Keratinocyte (primary cell): ENCODE results near the gene STAT3. TPM values are rescaled to one million over a fixed set of nuclear protein-coding genes. Genes with fewer than 3 reads are reported as not detected.

ENCODE experiments used
- DNase-seq: peaks from one replicate; pipeline ENCODE4 v3.0.0-alpha.2; 2011; ENCODE audit warnings: low read depth, missing footprints, low spot score
- FAIRE-seq: peaks from 2 replicates; lab custom pipeline; 2011; peaks lifted over from hg19 to GRCh38; lab: Jason Lieb, UNC
- H2AFZ ChIP-seq: 2 replicates; pipeline ENCODE4 v1.6.0; 2012; ENCODE audit warnings: low read length, control low read depth, inconsistent platforms; ENCODE audit not compliant: control insufficient read depth
- H3K27ac ChIP-seq: 2 replicates; pipeline ENCODE4 v1.5.1; 2011; ENCODE audit warnings: low read length; ENCODE audit not compliant: control insufficient read depth, insufficient read depth
- H3K27me3 ChIP-seq: 3 replicates; pipeline ENCODE4 v1.6.0; 2011; ENCODE audit warnings: low read length; ENCODE audit not compliant: control insufficient read depth, insufficient read depth; ENCODE audit errors: extremely low read depth
- H3K36me3 ChIP-seq, 2 experiments: 2 replicates in 1 of 2; 3 replicates in 1 of 2; pipeline ENCODE4 v1.5.1; 2011; ENCODE audit warnings: low read length in 2 of 2, mild to moderate bottlenecking in 1 of 2; ENCODE audit not compliant: control insufficient read depth in 2 of 2, insufficient read depth in 2 of 2; ENCODE audit errors: extremely low read depth in 1 of 2
- H3K4me1 ChIP-seq: 3 replicates; pipeline ENCODE4 v1.5.1; 2011; ENCODE audit warnings: low read length; ENCODE audit not compliant: control insufficient read depth, insufficient read depth; ENCODE audit errors: extremely low read depth
- H3K4me2 ChIP-seq: 3 replicates; pipeline ENCODE4 v1.6.0; 2011; ENCODE audit warnings: low read depth, low read length; ENCODE audit not compliant: control insufficient read depth, insufficient read depth; ENCODE audit errors: extremely low read depth
- H3K4me3 ChIP-seq, 3 experiments: fragments of 200-600 bp in 1 of 3; sonication (generic) in 1 of 3; 2 replicates in 2 of 3; 3 replicates in 1 of 3; pipeline ENCODE4 v1.5.1; 2011 to 2016; ENCODE audit warnings: low read length in 3 of 3, mild to moderate bottlenecking in 3 of 3, control low read depth in 2 of 3, inconsistent platforms in 1 of 3, low read depth in 1 of 3, mixed read lengths in 1 of 3, mixed run types in 1 of 3, moderate library complexity in 1 of 3; ENCODE audit not compliant: control insufficient read depth in 2 of 3, insufficient read depth in 2 of 3; ENCODE audit errors: extremely low read depth in 1 of 3
- H3K79me2 ChIP-seq: 2 replicates; pipeline ENCODE4 v1.6.0; 2012; ENCODE audit warnings: low read length; ENCODE audit not compliant: control insufficient read depth, insufficient read depth
- H3K9ac ChIP-seq: 3 replicates; pipeline ENCODE4 v1.6.0; 2011; ENCODE audit warnings: low read length; ENCODE audit not compliant: control insufficient read depth, insufficient read depth; ENCODE audit errors: extremely low read depth
- H3K9me1 ChIP-seq: 3 replicates; pipeline ENCODE4 v1.6.0; 2011; ENCODE audit warnings: low read length; ENCODE audit not compliant: control insufficient read depth, insufficient read depth; ENCODE audit errors: extremely low read depth
- H3K9me3 ChIP-seq: 2 replicates; pipeline ENCODE4 v1.5.1; 2012; ENCODE audit warnings: low read depth, low read length; ENCODE audit not compliant: control insufficient read depth
- H4K20me1 ChIP-seq: 3 replicates; pipeline ENCODE4 v1.6.0; 2011; ENCODE audit warnings: low read length; ENCODE audit not compliant: control insufficient read depth, insufficient read depth; ENCODE audit errors: extremely low read depth
- EZH2 ChIP-seq: IDR thresholded peaks from one replicate; pipeline ENCODE4 v1.6.1; 2012; ENCODE audit warnings: inconsistent platforms, mild to moderate bottlenecking, low read length, moderate library complexity
- dilution Hi-C: fragments of 300-500 bp; cut with MboI; formaldehyde crosslinking; loops from one replicate; pipeline ENCODE4 v1.7.0; 2020; ENCODE audit warnings: low sequenced_read_pairs; ENCODE audit not compliant: extremely low pct_ligation_motif_present
- polyA plus RNA-seq, 5 experiments: library from polyadenylated mRNA; depleted of rRNA in 3 of 5; stranded (reverse) in 3 of 5; stranded (forward) in 1 of 5; unstranded in 1 of 5; fragments of >200 nt; gene quantifications; 1 replicate in 1 of 5; 2 replicates in 3 of 5; 3 replicates in 1 of 5; pipeline versions ENCODE4 v1.2.1 to v1.2.3, GENCODE V29; 2011 to 2012; ENCODE audit warnings: missing spikeins in 2 of 5, low read depth in 1 of 5, low replicate concordance in 1 of 5
- TF ChIP-seq, protein P1 (sequence below), 3 experiments: IDR thresholded peaks in 1 of 3; conservative IDR thresholded peaks in 1 of 3; optimal IDR thresholded peaks in 1 of 3; 2 replicates in 2 of 3; 3 replicates in 1 of 3; pipeline versions ENCODE3 to v1.5.1; 2011; ENCODE audit warnings: low read length in 3 of 3, mild to moderate bottlenecking in 3 of 3, moderate library complexity in 2 of 3, control low read depth in 1 of 3, inconsistent platforms in 1 of 3; ENCODE audit not compliant: insufficient read depth in 2 of 3; ENCODE audit errors: extremely low read depth in 1 of 3

Gene STAT3
- polyA plus RNA-seq, 1 donor (not counting 4 experiments of a cell fraction or from before 2014, with no cell fraction given) = 37.4 TPM

DNA sequence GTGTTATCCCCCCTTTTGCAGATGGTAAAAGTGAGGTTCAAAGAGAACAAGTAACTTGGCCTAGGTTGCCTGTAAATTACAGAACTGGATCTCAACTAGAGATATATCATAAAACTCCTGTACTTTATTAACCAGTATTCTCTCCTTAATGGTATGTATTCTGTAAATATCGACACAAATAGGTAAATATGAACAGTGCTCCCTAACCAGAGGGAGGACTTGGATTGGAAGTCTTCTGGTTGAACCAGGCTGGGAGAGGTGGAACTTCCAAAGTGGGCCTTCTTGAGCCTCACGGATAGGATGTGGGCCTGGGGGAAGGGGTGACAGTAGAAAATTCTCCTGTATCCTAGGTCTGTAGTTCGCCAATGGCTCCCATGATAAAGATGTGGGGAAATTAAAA, 92.2 kb downstream of the STAT3 start:
- Histone ChIP-seq H3K27me3 (no peaks in the 10 kb centered on the region), H3K4me3 (no peak overlapping the region), H3K9me1 (no peaks in the 10 kb centered on the region), H3K4me2 (no peak overlapping the region), H2AFZ (no peak overlapping the region), H3K9ac (no peak overlapping the region), H3K36me3 (no peaks in the 10 kb centered on the region), H4K20me1 (no peaks in the 10 kb centered on the region), H3K9me3 (no peaks in the 10 kb centered on the region), H3K27ac (no peak overlapping the region), H3K79me2 (no peaks in the 10 kb centered on the region), H3K4me1 (no peaks in the 10 kb centered on the region)
- DNase-seq (no peak), FAIRE-seq (no peak)
- dilution Hi-C loops = no loop called here
- TF ChIP-seq, protein P1, sequence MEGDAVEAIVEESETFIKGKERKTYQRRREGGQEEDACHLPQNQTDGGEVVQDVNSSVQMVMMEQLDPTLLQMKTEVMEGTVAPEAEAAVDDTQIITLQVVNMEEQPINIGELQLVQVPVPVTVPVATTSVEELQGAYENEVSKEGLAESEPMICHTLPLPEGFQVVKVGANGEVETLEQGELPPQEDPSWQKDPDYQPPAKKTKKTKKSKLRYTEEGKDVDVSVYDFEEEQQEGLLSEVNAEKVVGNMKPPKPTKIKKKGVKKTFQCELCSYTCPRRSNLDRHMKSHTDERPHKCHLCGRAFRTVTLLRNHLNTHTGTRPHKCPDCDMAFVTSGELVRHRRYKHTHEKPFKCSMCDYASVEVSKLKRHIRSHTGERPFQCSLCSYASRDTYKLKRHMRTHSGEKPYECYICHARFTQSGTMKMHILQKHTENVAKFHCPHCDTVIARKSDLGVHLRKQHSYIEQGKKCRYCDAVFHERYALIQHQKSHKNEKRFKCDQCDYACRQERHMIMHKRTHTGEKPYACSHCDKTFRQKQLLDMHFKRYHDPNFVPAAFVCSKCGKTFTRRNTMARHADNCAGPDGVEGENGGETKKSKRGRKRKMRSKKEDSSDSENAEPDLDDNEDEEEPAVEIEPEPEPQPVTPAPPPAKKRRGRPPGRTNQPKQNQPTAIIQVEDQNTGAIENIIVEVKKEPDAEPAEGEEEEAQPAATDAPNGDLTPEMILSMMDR (optimal IDR thresholded peaks at IDR 0.05 in 1 of 3, IDR thresholded peaks at IDR 0.05 in 1 of 3, conservative IDR thresholded peaks at IDR 0.05 in 1 of 3; ENCODE audit: extremely low read depth in 1 of 3, insufficient read depth in 2 of 3, low read length in 3 of 3) = no peak
- TF ChIP-seq EZH2 = no peak

DNA sequence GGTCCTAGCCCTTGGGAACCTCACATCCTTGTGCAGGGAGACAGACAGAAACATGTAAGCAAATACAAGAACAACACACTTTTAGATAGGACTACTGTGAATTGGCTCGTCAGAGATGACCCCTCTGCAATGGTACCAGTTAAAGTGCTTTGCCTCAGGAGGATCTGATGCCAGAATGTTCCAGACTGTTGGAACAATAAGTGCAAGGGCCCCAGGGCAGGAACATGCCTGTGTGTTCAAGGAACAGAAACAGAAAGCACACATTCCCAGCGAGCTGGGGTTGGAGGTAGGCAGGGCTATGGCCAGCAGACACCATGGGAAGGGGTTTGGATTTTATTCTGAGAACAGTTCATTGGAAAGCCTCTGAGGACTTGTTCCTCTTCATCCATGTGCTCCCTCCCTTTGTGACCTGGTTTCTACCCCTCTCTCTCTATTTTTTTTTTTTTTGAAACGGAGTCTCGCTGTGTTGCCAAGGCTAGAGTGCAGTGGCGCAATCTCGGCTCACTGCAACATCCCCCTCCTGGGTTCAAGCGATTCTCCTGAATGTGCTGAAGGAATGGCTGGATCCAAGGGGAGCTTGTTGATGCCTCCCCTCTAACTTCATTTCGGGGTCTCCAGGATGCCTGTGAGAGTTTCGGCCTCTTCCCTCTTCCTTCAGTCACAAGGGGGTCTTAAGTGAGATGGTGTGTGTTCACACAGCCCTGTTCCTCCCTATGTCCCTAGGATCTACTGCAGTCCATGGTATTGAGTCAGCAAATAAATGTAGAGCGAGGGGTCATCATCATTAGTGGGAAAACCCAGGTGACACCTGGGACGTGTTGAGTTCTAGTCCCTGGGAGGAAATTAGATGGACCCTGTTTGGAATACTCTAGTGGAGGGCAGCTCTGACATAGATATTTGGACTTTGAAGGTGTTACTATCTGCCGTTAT, 93.5 kb downstream of the STAT3 start:
- no peaks in the 10 kb centered on the region for H3K79me2 ChIP-seq
- peaks cover 5% of the 10 kb centered on the region for H3K27me3 ChIP-seq
- no peaks in the 10 kb centered on the region for H4K20me1 ChIP-seq
- no peak overlapping the region for H2AFZ ChIP-seq
- no peaks in the 10 kb centered on the region for H3K36me3 ChIP-seq
- H3K4me1 ChIP-seq = no peaks in the 10 kb centered on the region
- no peaks in the 10 kb centered on the region for H3K9me1 ChIP-seq
- no peak for FAIRE-seq
- no peaks in the 10 kb centered on the region for H3K9me3 ChIP-seq
- no peak overlapping the region for H3K9ac ChIP-seq
- TF ChIP-seq, protein P1 (optimal IDR thresholded peaks at IDR 0.05 in 1 of 3, IDR thresholded peaks at IDR 0.05 in 1 of 3, conservative IDR thresholded peaks at IDR 0.05 in 1 of 3; ENCODE audit: extremely low read depth in 1 of 3, insufficient read depth in 2 of 3, low read length in 3 of 3) = no peak
- no peak for TF ChIP-seq EZH2
- no peak overlapping the region for H3K27ac ChIP-seq
- no peak for DNase-seq
- H3K4me3 ChIP-seq = no peak overlapping the region
- no peak overlapping the region for H3K4me2 ChIP-seq
- dilution Hi-C loops = no loop called here
